Measurements from ENCODE around the gene TIAM2.

GRCh38 chr6:154996841-154997311 lies 1.8 kb downstream of the TIAM2 start:
- no peak for TF ChIP-seq EZH2 (IDR thresholded peaks at IDR 0.05; ENCODE audit: borderline replicate concordance, low read depth, low read length, poor library complexity, severe bottlenecking)
- no peak for TF ChIP-seq CTCF (conservative IDR thresholded peaks at IDR 0.05; ENCODE audit: low read depth, low read length)

Data from A673 (cell line).